ENCODE measurements around the gene LMTK3. TPM values are rescaled to one million over a fixed set of nuclear protein-coding genes. Genes with fewer than 3 reads are reported as not detected.
"Not testable (repeated sequence)": the region's sequence is repeated elsewhere in the genome, so short reads cannot be mapped to it uniquely, and the experiment has no call there.

The LMTK3 gene
- polyA plus RNA-seq, 1 of the 3 experiments (the other 2 are of a cell fraction): 3.2 TPM

DNA sequence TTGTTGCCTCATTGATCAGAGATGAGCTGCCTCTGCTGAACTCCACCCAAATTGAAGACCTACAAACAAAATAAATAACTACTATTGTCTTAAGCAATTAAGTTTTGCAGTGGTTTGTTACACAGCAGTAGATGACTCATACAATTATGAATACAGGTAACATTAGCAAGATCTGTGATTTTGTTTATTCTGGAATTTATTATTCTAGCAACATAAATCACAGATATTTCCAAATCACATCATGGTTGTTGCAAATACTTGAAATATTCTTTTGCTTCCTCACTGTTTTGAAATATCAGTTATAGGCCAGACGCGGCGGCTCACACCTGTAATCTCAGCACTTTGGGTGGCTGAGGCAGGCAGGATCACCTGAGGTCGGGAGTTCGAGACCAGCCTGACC lies 13.1 kb upstream of the LMTK3 start:
- H2AFZ ChIP-seq (ENCODE audit: low read depth): no peak overlapping the region
- peaks cover 3% of the 10 kb centered on the region for H3F3A ChIP-seq (replicated peaks; ENCODE audit: insufficient read depth)
- H3K27ac ChIP-seq (ENCODE audit: low read depth in 2 of 2, low read length in 1 of 2): no peak overlapping the region
- no peak overlapping the region for H3K9ac ChIP-seq
- H3K4me1 ChIP-seq (ENCODE audit: control insufficient read depth in 1 of 2, insufficient read depth in 2 of 2, low read depth in 1 of 2, low read length in 1 of 2): no peaks in the 10 kb centered on the region
- H3K36me3 ChIP-seq (replicated peaks in 1 of 2; ENCODE audit: control insufficient read depth in 1 of 2, insufficient read depth in 2 of 2, low read length in 1 of 2): no peaks in the 10 kb centered on the region
- H3K4me3 ChIP-seq (ENCODE audit: low read depth in 2 of 2, low read length in 1 of 2): no peak overlapping the region
- H4K20me1 ChIP-seq (ENCODE audit: insufficient read depth): no peaks in the 10 kb centered on the region
- no peaks in the 10 kb centered on the region for H3K27me3 ChIP-seq (ENCODE audit: insufficient read depth)
- TF ChIP-seq CHD2 (IDR thresholded peaks at IDR 0.05; ENCODE audit: low read length, partially characterized antibody): no peak
- TF ChIP-seq EZH2phosphoT487 (IDR thresholded peaks at IDR 0.05; ENCODE audit: borderline replicate concordance, low read depth): no peak
- no peak for TF ChIP-seq GABPA (IDR thresholded peaks at IDR 0.05; ENCODE audit: low read depth)
- TF ChIP-seq NFIC (IDR thresholded peaks at IDR 0.05; ENCODE audit: borderline replicate concordance): no peak
- ChIA-PET CTCF (interaction anchor here (1.2 kb wide), 1 partner anchor 59 kb away, joined by 4 read pairs; no protein-coding TSS in a partner anchor), POLR2A (no interaction called here)
- no peak overlapping the region for H3K4me2 ChIP-seq
- no peaks in the 10 kb centered on the region for H3K9me2 ChIP-seq
- no peaks in the 10 kb centered on the region for H3K79me2 ChIP-seq (ENCODE audit: insufficient read depth)
- peaks cover 4% of the 10 kb centered on the region for H3K9me3 ChIP-seq
- 79% methylated on average over 5 of the region's 5 CpGs for WGBS (ENCODE audit: low lambda C conversion rate)
- no peak for DNase-seq

DNA sequence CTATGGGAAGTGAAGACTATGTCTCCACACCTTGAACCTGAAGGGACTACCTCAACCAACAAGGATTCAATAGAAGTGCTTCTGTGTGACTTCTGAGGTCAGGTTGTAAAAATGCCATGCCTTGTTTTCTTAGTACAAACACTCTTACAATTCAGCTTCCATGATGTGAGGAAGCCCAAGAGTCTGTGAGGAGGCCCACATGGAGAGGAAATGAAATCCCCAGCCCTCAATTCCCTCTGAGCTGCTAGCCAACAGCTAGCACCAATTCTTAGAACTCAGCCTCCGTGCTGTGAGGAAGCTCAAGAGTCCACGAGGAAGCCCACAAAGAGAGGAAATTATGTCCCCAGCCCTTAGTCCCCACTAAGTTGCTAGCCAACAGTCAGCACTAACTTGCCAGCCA lies 12.6 kb upstream of the LMTK3 start:
- no peak overlapping the region for H2AFZ ChIP-seq (ENCODE audit: low read depth)
- H3K4me1 ChIP-seq (ENCODE audit: control insufficient read depth in 1 of 2, insufficient read depth in 2 of 2, low read depth in 1 of 2, low read length in 1 of 2): no peaks in the 10 kb centered on the region
- no peak overlapping the region for H3K4me3 ChIP-seq (ENCODE audit: low read depth in 2 of 2, low read length in 1 of 2)
- H4K20me1 ChIP-seq (ENCODE audit: insufficient read depth): no peaks in the 10 kb centered on the region
- ChIA-PET POLR2A (interaction anchor here (0.6 kb wide), 1 partner anchor 54 kb away, joined by 3 read pairs; no protein-coding TSS in a partner anchor), CTCF (interaction anchor here (1.2 kb wide), 1 partner anchor 60 kb away, joined by 4 read pairs; no protein-coding TSS in a partner anchor)
- H3K9me2 ChIP-seq: no peaks in the 10 kb centered on the region
- no peaks in the 10 kb centered on the region for H3K36me3 ChIP-seq (replicated peaks in 1 of 2; ENCODE audit: control insufficient read depth in 1 of 2, insufficient read depth in 2 of 2, low read length in 1 of 2)
- WGBS (ENCODE audit: low lambda C conversion rate): 17% methylated on average over 2 of the region's 2 CpGs
- TF ChIP-seq, protein P1, sequence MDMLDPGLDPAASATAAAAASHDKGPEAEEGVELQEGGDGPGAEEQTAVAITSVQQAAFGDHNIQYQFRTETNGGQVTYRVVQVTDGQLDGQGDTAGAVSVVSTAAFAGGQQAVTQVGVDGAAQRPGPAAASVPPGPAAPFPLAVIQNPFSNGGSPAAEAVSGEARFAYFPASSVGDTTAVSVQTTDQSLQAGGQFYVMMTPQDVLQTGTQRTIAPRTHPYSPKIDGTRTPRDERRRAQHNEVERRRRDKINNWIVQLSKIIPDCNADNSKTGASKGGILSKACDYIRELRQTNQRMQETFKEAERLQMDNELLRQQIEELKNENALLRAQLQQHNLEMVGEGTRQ (IDR thresholded peaks at IDR 0.05; ENCODE audit: borderline replicate concordance, low read depth, low read length): no peak
- peaks cover 3% of the 10 kb centered on the region for H3F3A ChIP-seq (replicated peaks; ENCODE audit: insufficient read depth)
- H3K27ac ChIP-seq (ENCODE audit: low read depth in 2 of 2, low read length in 1 of 2): no peak overlapping the region
- no peaks in the 10 kb centered on the region for H3K79me2 ChIP-seq (ENCODE audit: insufficient read depth)
- no peak overlapping the region for H3K4me2 ChIP-seq
- H3K27me3 ChIP-seq (ENCODE audit: insufficient read depth): no peaks in the 10 kb centered on the region
- H3K9me3 ChIP-seq: peaks cover 4% of the 10 kb centered on the region
- H3K9ac ChIP-seq: no peak overlapping the region
- DNase-seq: no peak

DNA sequence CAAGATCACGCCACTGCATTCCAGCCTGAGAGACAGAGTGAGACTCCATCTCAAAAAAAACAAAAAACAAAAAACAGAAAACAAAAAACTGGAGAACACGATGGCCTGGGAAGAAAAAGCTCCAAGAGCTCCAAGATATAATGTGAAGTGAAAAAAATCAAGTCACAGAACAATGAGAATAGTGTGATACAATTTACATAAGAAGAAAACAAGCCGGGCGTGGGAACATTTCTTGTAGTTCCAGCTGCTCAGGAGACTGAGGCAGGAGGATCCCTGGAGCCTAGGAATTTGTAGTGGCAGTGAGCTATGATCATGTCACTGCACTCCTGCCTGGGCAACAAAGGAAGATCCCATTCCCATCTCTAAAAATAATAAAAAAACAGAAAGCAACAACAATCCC lies 8.5 kb upstream of the LMTK3 start:
- no peaks in the 10 kb centered on the region for H3K36me3 ChIP-seq (replicated peaks in 1 of 2; ENCODE audit: control insufficient read depth in 1 of 2, insufficient read depth in 2 of 2, low read length in 1 of 2)
- TF ChIP-seq EZH2phosphoT487 (IDR thresholded peaks at IDR 0.05; ENCODE audit: borderline replicate concordance, low read depth) (no peak), JUND (IDR thresholded peaks at IDR 0.05) (no peak), SMC3 (IDR thresholded peaks at IDR 0.05; ENCODE audit: low read depth, low read length) (no peak), GABPA (IDR thresholded peaks at IDR 0.05; ENCODE audit: low read depth) (no peak), YY1 (IDR thresholded peaks at IDR 0.05; ENCODE audit: low read depth) (no peak), ELF1 (IDR thresholded peaks at IDR 0.05) (no peak), TCF12 (IDR thresholded peaks at IDR 0.05) (no peak), RFX5 (IDR thresholded peaks at IDR 0.05; ENCODE audit: low read length) (no peak), CHD2 (IDR thresholded peaks at IDR 0.05; ENCODE audit: low read length, partially characterized antibody) (no peak)
- TF ChIP-seq, protein P2, sequence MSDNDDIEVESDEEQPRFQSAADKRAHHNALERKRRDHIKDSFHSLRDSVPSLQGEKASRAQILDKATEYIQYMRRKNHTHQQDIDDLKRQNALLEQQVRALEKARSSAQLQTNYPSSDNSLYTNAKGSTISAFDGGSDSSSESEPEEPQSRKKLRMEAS (IDR thresholded peaks at IDR 0.05; ENCODE audit: low read depth): no peak
- no peaks in the 10 kb centered on the region for H3K4me1 ChIP-seq (ENCODE audit: control insufficient read depth in 1 of 2, insufficient read depth in 2 of 2, low read depth in 1 of 2, low read length in 1 of 2)
- no peaks in the 10 kb centered on the region for H3K27me3 ChIP-seq (ENCODE audit: insufficient read depth)
- H3K9me2 ChIP-seq: no peaks in the 10 kb centered on the region
- no peaks in the 10 kb centered on the region for H3K79me2 ChIP-seq (ENCODE audit: insufficient read depth)
- H3K27ac ChIP-seq (ENCODE audit: low read depth in 2 of 2, low read length in 1 of 2): no peak overlapping the region
- H3K4me2 ChIP-seq: no peak overlapping the region
- 82% methylated on average over 4 of the region's 4 CpGs for WGBS (ENCODE audit: low lambda C conversion rate)
- no peaks in the 10 kb centered on the region for H4K20me1 ChIP-seq (ENCODE audit: insufficient read depth)
- POLR2A ChIA-PET: no interaction called here
- no peak for DNase-seq
- CTCF ChIA-PET: interaction anchor here (1.0 to 1.5 kb wide), 2 partner anchors 64 to 69 kb away, joined by 3 to 7 read pairs; no protein-coding TSS in a partner anchor
- H3K4me3 ChIP-seq (ENCODE audit: low read depth in 2 of 2, low read length in 1 of 2): no peak overlapping the region
- H3K9me3 ChIP-seq: peaks cover 4% of the 10 kb centered on the region; the same call in 1 of the 2 replicates
- H3F3A ChIP-seq (replicated peaks; ENCODE audit: insufficient read depth): peaks cover 3% of the 10 kb centered on the region
- no peak overlapping the region for H3K9ac ChIP-seq
- H2AFZ ChIP-seq (ENCODE audit: low read depth): no peak overlapping the region

DNA sequence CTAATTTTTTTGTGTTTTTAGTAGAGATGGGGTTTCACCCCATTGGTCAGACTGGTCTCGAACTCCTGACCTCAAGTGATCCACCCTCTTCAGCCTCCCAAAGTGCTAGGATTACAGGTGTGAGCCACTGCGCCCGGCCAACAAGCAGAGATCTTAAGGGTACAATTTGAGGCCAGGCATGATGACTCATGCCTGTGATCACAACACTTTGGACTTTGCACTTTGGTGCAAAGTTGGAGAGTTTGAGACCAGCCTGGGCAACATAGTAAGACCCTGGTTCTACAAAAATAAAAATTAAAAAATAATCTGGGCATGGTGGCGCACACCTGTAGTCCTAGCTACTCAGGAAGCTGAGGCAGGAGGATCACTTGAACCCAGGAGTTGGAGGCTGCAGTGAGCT lies 7.8 kb upstream of the LMTK3 start:
- DNase-seq, CTCF ChIA-PET: not testable (repeated sequence)
- WGBS (ENCODE audit: low lambda C conversion rate): 67% methylated on average over 4 of the region's 4 CpGs

More for the DNA sequence above, 7.8 kb upstream of the LMTK3 start:
- H3K4me1 ChIP-seq (ENCODE audit: control insufficient read depth in 1 of 2, insufficient read depth in 2 of 2, low read depth in 1 of 2, low read length in 1 of 2); H3K9me3 ChIP-seq; H3K4me3 ChIP-seq (ENCODE audit: low read depth in 2 of 2, low read length in 1 of 2); H3K9ac ChIP-seq; H3K36me3 ChIP-seq (replicated peaks in 1 of 2; ENCODE audit: control insufficient read depth in 1 of 2, insufficient read depth in 2 of 2, low read length in 1 of 2); H3K27me3 ChIP-seq (ENCODE audit: insufficient read depth); H3K27ac ChIP-seq (ENCODE audit: low read depth in 2 of 2, low read length in 1 of 2); POLR2A ChIA-PET; H3K9me2 ChIP-seq; H4K20me1 ChIP-seq (ENCODE audit: insufficient read depth); H2AFZ ChIP-seq (ENCODE audit: low read depth); H3K4me2 ChIP-seq; H3K79me2 ChIP-seq (ENCODE audit: insufficient read depth); H3F3A ChIP-seq (replicated peaks; ENCODE audit: insufficient read depth): not testable (repeated sequence)

All from SK-N-SH (cell line).